Measurements from ENCODE around the gene COMMD7.

- no peak for TF ChIP-seq CTCF (IDR thresholded peaks at IDR 0.05; ENCODE audit: poor library complexity)
- TF ChIP-seq EZH2phosphoT487 (IDR thresholded peaks at IDR 0.05; ENCODE audit: low read depth, severe bottlenecking, unreplicated experiment): no peak
- no peak for TF ChIP-seq EZH2 (IDR thresholded peaks at IDR 0.05; ENCODE audit: borderline replicate concordance)
Measured at GRCh38 chr20:32672394-32672981, 70.8 kb downstream of the COMMD7 start.

All from hepatocyte (in vitro differentiated cells).